HUES48 (cell line): Measurements from ENCODE around the gene YTHDF1.

Experiments used
- H3K27ac ChIP-seq: one replicate; pipeline ENCODE4 v1.7.0; 2013; ENCODE audit warnings: low read depth, low read length, inconsistent platforms
- H3K27me3 ChIP-seq: 2 replicates; pipeline ENCODE4 v1.6.1; 2013; ENCODE audit warnings: mild to moderate bottlenecking, low read length; ENCODE audit not compliant: control insufficient read depth, insufficient read depth
- H3K36me3 ChIP-seq: 2 replicates; pipeline ENCODE4 v1.6.1; 2013; ENCODE audit warnings: low read length; ENCODE audit not compliant: control insufficient read depth, insufficient read depth
- H3K4me1 ChIP-seq: 2 replicates; pipeline ENCODE4 v1.6.1; 2013; ENCODE audit warnings: mild to moderate bottlenecking, low read length; ENCODE audit not compliant: control insufficient read depth, insufficient read depth
- H3K4me3 ChIP-seq: 2 replicates; pipeline ENCODE4 v1.5.1; 2013; ENCODE audit warnings: mild to moderate bottlenecking, low read depth, low read length
- H3K9ac ChIP-seq: 2 replicates; pipeline ENCODE4 v1.6.1; 2013; ENCODE audit warnings: mild to moderate bottlenecking, low read depth, low read length, moderate library complexity
- H3K9me3 ChIP-seq: 2 replicates; pipeline ENCODE4 v1.6.1; 2013; ENCODE audit warnings: low read length; ENCODE audit not compliant: control insufficient read depth, insufficient read depth

The YTHDF1 gene

DNA sequence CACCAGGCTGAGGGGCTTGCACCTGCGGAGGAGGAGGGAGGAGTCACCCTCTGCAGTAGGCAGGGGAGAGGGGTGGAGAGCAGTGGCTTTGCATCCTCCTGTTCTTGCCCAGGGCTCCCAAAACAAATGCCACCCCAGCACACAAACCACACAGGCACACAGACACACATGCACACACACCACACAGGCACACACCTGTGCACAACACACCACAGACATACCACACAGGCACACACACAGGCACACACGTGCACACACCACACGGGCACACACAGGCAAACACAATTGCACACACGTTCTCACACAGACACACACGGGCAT is 26.6 kb downstream of the YTHDF1 start:
- no peaks in the 10 kb centered on the region for H3K9me3 ChIP-seq
- H3K4me1 ChIP-seq, result no peaks in the 10 kb centered on the region
- no peaks in the 10 kb centered on the region for H3K27me3 ChIP-seq
- no peaks in the 10 kb centered on the region for H3K36me3 ChIP-seq
- no peak overlapping the region for H3K4me3 ChIP-seq
- no peak overlapping the region for H3K9ac ChIP-seq
- H3K27ac ChIP-seq, result no peak overlapping the region

DNA sequence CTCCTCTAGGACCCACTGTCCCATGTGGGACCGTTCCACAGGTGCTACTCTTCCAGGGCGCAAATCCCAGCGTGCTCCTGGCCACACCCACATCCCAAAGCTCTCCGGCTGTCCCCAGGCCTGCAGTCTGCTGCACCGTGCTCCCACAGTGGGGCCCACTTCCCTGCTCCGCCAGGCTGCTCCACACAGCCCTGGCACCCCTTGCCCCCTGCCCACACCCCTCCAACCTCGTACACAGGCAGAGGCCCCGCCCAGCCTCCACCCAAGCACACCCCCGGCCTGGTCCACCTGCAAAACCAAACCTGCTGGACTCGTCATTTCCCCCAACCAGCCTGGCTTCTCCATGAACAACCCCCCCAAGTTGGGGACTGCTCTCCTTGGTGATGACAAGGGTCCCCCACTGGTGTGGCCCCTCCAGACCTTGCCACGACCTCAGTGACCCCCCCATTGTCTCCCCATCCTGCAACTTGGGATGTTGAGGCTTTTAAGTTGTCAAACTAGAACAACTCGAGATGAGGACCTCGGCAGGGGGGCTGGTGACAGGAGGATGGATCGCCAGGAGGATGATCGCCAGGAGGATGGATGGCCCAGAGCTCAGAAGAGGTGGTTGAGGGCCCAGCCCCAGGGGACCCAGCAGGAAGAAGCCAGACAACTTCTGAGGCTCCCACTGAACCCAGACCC is 27.1 kb downstream of the YTHDF1 start:
- Histone ChIP-seq H3K4me3 (no peak overlapping the region), H3K4me1 (no peaks in the 10 kb centered on the region), H3K27me3 (no peaks in the 10 kb centered on the region), H3K27ac (no peak overlapping the region), H3K9ac (no peak overlapping the region), H3K36me3 (no peaks in the 10 kb centered on the region), H3K9me3 (no peaks in the 10 kb centered on the region)

DNA sequence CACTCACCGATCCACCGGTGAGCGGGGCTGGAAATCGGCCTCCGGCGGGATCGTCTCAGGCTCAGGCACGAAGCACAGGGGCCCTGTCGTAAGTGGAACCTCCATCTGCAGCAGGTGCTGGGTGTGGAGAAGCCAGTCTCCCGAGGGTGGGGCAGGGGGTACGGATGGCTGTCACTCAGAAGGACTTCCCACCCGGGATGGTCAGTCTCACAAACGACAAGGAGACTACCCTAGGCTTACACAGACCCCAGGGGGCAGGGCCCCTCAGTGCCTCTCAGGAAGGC is 27.8 kb downstream of the YTHDF1 start:
- H3K27ac ChIP-seq, result no peak overlapping the region
- no peaks in the 10 kb centered on the region for H3K9me3 ChIP-seq
- H3K4me1 ChIP-seq, result no peaks in the 10 kb centered on the region
- H3K9ac ChIP-seq, result no peak overlapping the region
- H3K27me3 ChIP-seq, result no peaks in the 10 kb centered on the region
- no peak overlapping the region for H3K4me3 ChIP-seq
- no peaks in the 10 kb centered on the region for H3K36me3 ChIP-seq

DNA sequence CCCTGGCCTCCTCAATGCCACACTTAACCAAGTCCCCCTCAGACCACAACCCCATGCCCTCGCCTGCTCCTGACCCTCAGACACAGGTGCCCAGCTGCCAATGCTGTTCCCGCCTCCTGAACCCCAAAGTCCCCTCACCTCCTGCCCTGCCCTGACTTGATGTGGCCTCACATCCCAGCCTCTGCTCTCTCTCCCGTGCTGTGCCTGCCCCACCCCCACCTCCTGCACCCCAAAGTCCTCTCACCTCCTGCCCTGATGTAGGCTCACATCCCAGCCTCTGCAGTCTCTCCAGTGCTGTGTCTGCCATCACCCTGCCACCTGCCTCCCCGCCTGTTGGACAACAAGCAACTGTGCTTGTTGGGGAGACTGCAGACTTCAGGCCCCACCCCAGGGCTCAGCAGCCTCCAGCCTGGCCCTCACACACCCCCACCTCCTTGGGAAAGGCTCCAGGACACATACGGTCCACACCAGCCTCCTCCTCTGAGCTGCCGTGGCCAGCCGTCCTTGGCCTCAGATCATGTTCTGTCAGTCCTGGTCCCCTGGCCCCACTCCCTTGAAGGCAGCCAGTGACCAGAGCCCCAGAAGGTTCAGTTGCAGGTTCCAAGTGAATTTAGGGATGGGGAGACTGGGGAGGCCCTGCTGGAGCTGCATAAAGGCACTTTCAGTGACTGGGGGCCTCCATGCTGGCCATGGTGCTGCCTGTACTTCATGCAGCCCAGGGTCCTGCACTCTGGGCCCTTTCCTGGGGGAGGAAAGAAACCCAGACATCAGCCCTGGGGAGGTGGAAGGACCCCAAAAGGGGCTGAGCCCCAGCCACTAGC is 28.4 kb downstream of the YTHDF1 start:
- Histone ChIP-seq H3K4me3 (no peak overlapping the region), H3K9ac (no peak overlapping the region), H3K27ac (no peak overlapping the region), H3K4me1 (no peaks in the 10 kb centered on the region), H3K27me3 (no peaks in the 10 kb centered on the region), H3K9me3 (no peaks in the 10 kb centered on the region), H3K36me3 (no peaks in the 10 kb centered on the region)

DNA sequence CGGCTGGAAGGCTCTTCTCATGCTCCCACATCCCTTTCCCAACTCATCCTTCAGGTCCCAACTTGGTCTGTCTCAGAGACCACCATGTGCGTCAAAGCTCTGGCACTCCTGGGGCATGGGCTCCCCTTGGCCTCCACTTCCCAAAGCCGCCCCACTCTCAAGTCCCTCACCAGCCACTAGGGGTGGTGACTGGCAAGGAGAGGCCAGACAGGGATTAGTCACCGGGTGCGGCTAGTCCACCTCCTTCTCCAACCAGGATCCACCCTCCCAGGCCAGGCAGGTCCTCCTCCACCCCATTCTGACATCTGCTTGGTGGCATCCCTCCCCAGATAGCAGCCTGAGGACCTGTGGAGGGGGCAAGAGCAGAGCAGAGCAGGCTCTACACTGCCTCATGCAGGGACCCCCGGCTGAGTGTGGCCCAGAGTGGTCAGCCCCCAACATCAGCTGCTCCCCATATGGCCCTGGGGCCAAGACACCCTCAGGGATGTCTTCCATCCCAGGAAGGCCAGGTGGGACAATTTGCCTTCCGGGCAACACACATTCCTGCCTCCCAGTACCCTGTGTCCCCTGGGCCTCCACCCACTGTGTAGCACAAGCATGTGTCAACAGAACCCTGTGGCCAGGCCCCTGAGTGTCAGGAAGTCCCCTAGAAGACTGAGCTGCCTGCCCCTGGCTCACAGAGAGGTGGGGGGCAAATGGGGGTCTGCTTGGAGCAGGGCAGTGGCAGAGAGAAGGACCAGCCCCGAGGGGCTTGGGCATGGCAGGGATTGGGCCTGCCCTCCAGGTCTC is 29.2 kb downstream of the YTHDF1 start:
- Histone ChIP-seq H3K4me3 (no peak overlapping the region), H3K9ac (no peak overlapping the region), H3K27me3 (no peaks in the 10 kb centered on the region), H3K9me3 (no peaks in the 10 kb centered on the region), H3K27ac (no peak overlapping the region), H3K4me1 (no peaks in the 10 kb centered on the region), H3K36me3 (no peaks in the 10 kb centered on the region)

DNA sequence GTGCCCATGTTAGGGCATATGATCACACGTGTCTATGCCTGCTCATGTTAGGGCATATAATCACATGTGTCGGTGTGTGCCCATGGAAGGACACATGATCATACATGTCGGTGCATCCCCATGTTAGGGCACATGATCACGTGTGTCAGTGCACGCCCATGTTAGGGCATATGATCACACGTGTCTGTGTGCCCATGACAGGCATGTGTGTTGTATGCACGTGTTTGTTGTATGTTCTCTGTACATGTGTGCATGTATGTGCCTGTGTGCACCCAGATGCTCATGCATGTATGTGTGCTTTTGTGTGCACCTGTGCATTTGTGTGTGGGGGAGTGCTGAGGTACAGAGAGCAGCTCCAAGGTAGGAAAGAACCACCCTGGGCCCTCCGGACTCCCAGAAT is 29.8 kb downstream of the YTHDF1 start:
- Histone ChIP-seq H3K9ac (no peak overlapping the region), H3K27ac (no peak overlapping the region), H3K4me1 (no peaks in the 10 kb centered on the region), H3K9me3 (no peaks in the 10 kb centered on the region), H3K27me3 (no peaks in the 10 kb centered on the region), H3K4me3 (no peak overlapping the region), H3K36me3 (no peaks in the 10 kb centered on the region)

DNA sequence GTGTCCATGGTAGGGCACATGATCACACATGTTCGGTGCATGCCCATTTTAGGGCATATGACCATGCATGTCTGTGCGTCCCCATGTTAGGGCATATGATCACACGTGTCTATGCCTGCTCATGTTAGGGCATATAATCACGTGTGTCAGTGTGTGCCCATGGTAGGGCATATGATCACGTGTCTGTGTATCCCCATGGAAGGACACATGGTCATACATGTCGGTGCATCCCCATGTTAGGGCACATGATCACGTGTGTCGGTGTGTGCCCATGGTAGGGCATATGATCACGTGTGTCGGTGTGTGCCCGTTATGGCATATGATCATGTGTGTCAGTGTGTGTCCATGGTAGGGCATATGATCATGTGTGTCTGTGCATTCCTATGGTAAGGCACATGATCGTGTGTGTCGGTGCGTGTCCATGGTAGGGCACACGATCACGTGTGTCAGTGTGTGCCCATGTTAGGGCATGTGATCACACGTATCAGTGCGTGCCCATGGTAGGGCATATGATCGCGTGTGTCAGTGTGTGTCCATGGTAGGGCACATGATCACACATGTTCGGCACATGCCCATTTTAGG is 30.6 kb downstream of the YTHDF1 start:
- no peak overlapping the region for H3K27ac ChIP-seq
- no peaks in the 10 kb centered on the region for H3K36me3 ChIP-seq
- no peak overlapping the region for H3K9ac ChIP-seq
- H3K4me1 ChIP-seq, result no peaks in the 10 kb centered on the region
- no peaks in the 10 kb centered on the region for H3K27me3 ChIP-seq
- no peak overlapping the region for H3K4me3 ChIP-seq
- no peaks in the 10 kb centered on the region for H3K9me3 ChIP-seq

DNA sequence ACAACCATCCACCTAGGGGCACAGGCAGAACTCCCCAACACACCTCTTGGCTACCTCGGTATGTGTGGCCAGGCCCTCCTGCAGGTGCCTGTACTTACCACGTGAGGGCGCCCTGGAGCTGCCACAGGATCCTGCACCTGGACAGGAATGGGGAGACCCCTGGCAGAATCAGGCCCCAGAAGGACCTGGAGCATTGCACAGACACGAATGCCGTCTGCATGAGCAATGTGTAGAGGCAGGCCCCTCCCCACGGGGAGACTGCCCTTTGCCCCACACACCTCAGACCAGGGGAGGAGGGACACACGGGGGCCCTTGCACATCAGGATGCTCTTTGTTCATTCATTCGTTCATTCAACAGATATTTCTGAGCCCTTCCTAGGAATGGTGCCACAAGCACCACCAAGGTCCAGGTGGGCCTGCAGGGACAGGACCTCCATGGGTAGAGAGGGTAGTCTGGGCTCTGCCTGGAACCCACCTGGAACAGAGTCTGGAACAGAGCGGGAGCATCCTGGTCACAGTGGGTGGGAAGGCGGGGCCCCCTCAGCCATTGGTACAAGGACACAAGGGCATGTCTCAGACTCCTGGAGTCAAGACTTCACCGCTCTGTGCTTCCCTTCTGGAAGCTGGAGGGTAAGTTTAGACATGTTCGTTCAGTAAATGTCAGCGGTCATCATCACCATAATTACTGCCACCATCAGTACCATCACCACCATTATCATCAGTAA is 32.3 kb downstream of the YTHDF1 start:
- 0 out of 2 replicates have a peak, but pooled peaks cover 6% of the 10 kb centered on the region for H3K27me3 ChIP-seq
- H3K36me3 ChIP-seq, result no peaks in the 10 kb centered on the region
- no peaks in the 10 kb centered on the region for H3K9me3 ChIP-seq
- H3K27ac ChIP-seq, result no peak overlapping the region
- H3K4me3 ChIP-seq, result no peak overlapping the region
- no peak overlapping the region for H3K9ac ChIP-seq
- H3K4me1 ChIP-seq, result peaks cover 7% of the 10 kb centered on the region; the same call in 1 of the 2 replicates

DNA sequence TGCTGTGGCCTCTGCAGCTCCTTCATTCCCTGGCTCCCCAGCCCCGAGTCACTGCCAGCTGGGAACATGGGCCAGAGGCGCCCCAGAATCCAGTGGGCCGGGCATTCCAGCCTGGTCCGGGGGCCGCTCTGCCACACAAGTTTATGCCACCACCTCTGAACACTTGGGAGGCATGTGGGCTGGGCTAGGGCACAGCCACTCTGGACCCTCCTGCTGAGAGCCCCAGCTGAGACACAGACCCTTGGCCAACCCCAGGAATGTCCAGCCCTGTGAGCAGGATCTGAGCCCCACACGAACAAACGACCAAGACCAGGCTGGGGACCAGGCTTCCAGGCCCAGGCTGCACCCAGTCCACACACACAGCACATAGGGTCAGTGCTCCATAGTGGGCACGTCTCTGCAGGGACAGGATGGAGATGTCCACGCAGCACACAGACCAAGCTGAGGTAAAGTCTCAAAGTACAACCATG is 33.0 kb downstream of the YTHDF1 start:
- H3K9ac ChIP-seq, result no peak overlapping the region
- H3K4me3 ChIP-seq, result no peak overlapping the region
- no peaks in the 10 kb centered on the region for H3K36me3 ChIP-seq
- H3K9me3 ChIP-seq, result no peaks in the 10 kb centered on the region
- H3K27me3 ChIP-seq, result peaks cover 11% of the 10 kb centered on the region
- H3K27ac ChIP-seq, result peak overlapping the region; percentile 29
- peaks cover 7% of the 10 kb centered on the region; the same call in 1 of the 2 replicates for H3K4me1 ChIP-seq

DNA sequence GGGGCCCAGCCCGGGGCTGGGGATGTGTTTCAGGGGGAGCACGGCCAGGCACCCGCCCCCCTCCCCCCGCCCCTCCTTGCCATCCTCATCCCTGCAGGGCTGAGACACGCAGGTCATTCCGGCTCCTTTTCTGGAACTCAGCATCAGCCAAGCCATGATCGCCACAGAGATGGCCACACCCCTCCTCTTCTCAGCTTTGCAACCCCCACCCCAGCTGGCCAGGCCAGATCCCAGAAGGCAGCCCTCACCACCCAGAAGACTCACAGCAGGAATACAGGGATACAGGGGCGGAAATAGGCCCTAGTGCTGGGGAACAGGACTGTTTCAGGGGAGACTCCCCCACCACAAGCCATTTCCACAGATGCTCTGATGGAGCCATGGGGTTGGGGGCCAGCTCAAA is 33.5 kb downstream of the YTHDF1 start:
- H3K9ac ChIP-seq, result no peak overlapping the region
- no peak overlapping the region for H3K4me3 ChIP-seq
- H3K27ac ChIP-seq, result no peak overlapping the region
- H3K36me3 ChIP-seq, result no peaks in the 10 kb centered on the region
- peaks cover 17% of the 10 kb centered on the region for H3K27me3 ChIP-seq
- peaks cover 7% of the 10 kb centered on the region; the same call in 1 of the 2 replicates for H3K4me1 ChIP-seq
- no peaks in the 10 kb centered on the region for H3K9me3 ChIP-seq
